Hematopoietic multipotent progenitor cell treated with erythropoietin and hydrocortisone succinate and interleukin-3 and kit ligand, for 8 days (in vitro differentiated cells): ENCODE measurements around the gene ATP2A2.

Source experiments
- DNase-seq: peaks from one replicate; pipeline ENCODE4 v3.0.0-alpha.2; 2015

Gene ATP2A2

DNA sequence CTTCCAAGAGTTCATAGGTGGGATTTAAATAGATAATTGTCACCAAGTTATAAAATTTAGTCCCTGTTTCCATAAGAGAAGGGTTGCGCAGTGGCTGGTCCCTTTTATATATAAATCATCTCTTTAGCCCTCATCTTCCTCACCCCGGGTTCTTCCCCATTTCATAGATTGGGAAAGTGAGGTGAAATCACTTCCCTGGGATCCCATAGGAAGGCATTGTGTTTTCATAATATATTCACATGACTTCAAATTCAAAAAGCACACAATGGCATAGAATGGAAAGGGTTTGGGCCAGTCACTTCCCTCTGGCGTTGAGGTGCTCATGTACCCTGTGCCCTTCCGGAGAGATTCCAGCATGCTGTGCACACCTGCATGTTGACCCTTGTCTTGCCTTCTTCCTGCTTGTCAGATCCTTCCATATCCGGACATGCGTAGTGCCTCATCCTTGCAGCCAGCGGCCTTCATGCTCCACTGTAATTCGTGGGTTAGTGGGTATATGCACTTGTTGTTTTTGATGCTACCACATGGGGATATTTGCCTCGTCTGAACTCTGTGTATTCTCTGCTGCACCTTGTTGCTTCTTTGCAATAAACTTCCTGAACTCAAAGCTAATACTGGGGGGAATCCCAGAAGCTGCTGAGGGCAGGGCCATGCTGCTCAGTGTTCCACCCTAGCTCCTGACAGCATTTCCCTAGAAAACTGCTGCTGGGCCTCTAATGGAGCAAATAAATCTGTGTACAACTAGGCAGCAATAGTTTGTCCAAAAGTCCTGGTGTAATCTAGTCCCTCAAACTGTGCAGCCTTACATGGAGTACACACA, 62.9 kb downstream of the ATP2A2 start:
- DNase-seq = no peak

DNA sequence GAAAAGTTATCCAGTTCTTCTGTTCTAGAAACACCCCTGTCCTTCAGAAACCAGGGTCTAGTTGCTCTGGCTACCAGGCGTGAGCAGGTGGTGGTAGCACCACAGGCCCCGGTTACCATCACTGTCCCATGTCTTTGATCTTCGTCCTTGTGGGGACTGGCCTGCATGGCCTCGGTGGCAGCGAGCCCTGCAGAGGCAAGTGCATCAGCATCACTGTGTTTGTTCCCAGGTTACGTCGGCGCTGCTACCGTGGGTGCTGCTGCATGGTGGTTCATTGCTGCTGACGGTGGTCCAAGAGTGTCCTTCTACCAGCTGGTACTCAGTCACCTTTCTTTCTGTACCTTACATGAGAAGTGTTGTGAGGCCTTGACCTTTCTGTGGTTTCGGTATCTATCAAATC, 63.6 kb downstream of the ATP2A2 start:
- DNase-seq = no peak

DNA sequence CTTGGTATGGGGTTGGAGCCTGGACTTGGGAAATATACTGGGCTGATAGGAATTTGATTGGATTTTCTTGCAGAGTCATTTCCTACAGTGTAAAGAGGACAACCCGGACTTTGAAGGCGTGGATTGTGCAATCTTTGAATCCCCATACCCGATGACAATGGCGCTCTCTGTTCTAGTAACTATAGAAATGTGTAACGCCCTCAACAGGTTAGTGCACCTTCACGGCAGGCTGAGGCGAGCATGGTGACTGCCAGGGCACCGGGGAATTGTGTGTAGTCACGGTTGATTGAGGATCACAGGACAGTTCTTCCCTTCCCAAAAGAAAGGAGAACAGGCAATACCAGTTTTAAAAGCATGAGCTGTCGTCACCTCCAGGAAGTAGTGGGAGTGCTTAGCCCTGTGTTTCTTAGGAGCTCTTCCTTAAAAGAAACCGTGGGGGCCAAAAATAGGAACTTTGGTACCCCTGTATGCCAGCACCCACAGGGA, 64.2 kb downstream of the ATP2A2 start:
- DNase-seq = no peak

DNA sequence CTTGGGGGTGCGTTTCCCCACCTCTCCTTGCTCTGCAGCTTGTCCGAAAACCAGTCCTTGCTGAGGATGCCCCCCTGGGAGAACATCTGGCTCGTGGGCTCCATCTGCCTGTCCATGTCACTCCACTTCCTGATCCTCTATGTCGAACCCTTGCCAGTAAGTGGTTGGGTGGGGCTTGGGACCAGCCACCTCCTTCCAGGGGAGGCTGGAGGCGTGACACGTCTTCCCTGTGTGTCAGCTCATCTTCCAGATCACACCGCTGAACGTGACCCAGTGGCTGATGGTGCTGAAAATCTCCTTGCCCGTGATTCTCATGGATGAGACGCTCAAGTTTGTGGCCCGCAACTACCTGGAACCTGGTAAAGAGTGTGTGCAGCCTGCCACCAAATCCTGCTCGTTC, 64.9 kb downstream of the ATP2A2 start:
- DNase-seq = no peak

DNA sequence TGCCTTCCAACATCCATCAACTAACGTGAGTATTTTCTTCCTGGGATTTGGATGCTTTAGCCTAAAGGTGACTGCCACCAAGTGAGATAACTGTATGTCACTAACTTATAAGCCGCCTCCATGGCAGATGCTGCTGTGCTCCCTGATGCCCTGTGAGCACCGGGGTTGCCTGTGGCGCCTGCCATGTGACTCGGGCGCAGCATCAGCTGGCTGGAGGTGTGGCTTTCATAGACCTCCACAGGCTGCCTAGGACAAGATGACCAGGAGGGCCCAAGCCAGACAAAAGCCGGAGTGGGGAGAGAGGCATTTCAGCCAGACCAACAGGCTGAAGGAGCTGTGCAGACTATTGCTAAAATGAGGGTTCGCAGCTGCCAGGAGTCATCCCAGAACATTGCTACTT, 66.7 kb downstream of the ATP2A2 start:
- DNase-seq = no peak

DNA sequence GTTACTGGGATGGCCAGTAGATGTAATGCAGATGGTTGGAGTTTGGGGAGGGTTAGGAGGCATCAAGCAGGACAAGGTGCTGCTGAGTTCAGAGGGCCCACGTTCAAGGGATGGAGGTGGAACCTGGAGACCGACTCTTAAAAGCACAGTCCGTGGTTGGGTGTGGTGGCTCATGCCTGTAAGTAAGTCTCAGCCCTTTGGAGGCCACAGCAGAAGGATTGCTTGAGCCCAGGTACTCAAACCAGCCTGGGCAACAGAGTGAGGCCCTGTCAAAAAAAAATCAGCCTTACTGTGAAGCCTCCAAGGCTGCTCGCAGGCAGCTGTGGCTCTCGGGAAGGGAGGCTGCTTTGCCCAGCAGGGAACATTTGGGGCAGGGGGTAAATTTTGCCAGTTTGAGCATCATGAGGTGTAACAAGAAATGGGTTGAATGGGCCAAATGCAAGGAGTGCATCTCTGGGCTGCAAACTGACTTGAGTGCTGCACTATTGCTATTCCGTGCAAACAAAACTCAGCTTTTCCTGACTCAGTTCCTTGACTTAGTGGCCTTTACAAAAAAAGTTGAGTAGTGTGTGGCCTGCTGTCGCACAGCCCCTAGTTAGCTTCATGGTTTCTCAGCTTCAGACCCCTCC, 67.5 kb downstream of the ATP2A2 start:
- DNase-seq = no peak

DNA sequence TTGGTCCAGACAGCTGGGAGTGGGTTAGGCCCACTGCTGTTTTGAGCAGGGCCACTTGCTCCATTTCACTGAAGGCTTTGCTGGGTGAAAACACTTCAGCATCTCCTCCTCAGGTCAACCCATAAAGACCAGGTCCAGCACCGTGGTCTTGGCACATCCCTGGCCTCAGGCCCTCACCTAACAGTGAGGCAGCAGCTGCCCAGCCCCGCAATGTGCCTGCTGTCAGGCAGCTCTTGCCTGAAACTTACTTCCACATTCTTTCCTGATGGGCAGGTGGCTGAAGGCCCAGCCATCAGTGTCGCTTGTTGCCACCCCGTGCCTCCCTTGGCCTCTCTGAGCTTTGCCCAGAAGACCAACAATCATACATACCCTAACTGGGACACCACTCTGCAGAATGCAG, 68.0 kb downstream of the ATP2A2 start:
- no peak for DNase-seq

DNA sequence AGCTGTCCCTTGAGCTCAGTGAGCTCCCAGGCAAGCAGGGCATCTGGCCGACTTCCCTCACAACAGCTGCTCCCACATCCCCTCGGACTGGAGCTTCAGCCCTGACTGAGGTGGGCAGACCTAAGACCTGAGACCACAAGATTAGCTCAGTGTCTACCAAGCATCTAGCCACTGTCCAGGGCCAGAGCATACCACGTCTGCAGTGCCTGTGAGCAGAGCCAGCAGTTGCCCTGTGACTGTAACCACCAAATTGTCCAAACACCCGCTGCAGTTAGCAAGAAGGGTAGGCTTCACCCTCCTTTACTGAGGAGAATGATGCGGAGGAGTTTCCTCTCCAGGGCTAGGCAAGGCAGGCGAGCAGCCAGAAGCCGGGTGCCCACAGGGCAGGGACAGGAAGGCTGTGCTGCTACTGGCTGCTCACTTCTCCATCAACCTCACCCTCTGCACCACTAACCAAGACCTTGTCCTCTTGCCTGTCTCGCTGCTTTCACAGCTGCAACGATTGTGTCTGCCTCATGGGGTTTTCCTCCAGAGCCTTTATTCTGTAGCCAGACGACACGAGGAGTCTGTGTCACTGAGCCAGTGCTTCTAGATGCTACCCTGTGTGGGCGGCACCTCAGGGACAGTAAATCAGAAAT, 68.6 kb downstream of the ATP2A2 start:
- peak; percentile 26 for DNase-seq

DNA sequence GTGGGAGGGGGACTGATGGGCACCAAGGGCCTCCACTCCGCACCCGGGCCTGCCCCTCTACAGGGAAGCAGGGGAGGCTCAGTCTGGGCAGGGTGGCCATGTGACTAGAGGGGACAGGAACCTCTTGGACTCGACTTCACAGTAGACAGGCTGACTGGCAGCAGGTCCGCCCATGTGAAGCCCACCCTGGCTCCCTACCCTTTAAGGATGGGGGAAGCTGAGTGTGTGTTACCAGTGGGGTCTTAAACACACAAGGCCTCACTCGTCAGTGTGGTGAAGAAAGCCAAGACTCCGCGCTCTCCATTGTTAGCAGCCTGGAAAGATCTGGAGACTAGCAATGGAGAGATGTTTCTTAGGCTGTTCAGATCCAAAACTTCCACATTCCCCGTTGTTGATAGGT, 70.1 kb downstream of the ATP2A2 start:
- no peak for DNase-seq

DNA sequence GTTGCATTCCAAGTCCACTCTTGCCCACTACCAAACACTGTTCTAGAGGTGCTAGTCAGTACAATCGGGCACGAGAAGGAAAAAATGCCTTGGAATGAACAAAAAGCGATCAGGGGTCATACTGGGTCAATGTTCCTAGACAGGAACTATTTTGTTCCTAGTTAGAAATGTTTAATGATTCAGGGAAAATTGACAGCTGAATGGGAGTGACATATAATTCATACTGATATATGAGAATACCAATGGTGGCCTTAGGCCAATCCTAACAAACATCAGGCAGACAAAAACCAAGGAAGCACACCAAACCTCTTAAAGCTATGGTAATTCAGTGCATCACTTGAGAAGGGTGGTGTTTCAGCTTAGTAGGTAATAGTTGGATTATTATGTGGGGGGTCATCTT, 71.4 kb downstream of the ATP2A2 start:
- DNase-seq = no peak

DNA sequence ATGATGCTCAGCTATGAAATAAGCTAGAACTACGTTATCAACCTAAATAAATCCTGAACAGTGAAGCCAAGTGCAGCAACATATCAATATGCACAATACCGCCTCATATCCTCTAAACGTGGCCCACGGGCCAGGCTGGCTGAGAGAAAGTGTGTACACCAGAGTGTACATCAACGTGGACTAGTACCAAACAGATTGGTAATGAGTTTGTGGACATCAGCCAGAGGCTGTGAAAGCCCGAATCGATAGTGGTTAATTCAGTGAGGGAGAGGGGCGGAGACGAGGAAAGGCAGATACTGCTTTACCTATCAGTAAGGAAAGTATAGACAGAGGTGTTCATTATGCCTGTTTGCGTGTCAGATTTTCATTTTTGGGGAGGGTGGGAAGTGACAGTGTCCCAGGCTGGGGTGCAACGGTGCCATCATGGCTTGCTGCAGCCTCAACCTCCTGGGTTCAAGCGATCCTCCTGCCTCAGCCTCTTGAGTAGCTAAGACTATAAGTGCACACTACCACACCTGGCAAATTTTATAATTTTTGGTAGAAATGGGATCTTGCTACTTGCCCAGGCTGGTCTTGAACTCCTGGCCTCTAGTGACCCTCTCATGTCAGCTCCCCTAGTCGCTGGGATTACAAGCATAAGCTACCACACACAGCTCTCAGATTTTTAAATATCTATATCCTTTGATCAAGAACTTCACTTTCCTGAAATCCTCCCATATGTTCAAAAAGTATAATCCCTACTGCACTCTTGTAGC, 72.3 kb downstream of the ATP2A2 start:
- no peak for DNase-seq

DNA sequence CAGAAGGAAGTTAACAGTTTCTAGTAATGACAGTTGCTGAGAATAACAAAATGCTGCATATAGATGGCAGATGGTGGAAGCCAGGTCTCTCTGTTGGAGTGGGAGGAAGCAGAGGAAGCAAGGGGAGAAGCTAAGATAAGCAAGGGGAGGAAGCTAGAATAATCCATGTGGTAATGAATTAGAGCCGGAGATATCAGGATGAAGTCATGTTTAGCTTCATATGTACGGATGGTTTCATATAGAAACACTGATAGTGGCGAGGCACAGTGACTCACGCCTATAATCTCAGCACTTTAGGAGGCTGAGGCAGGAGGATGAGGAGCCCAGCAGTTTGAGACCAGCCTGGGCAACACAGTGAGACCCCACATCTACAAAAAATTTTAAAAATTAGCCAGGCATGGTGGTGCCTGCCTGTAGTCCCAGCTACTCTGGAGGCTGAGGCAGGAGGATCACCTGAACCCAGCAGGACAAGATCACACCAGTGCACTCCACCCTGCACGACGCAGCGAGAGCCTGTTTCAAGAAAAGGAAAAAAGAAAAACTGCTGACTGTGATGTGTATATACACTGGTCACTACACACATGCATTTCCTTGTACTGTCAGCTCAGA, 73.2 kb downstream of the ATP2A2 start:
- DNase-seq = peak; percentile 86

DNA sequence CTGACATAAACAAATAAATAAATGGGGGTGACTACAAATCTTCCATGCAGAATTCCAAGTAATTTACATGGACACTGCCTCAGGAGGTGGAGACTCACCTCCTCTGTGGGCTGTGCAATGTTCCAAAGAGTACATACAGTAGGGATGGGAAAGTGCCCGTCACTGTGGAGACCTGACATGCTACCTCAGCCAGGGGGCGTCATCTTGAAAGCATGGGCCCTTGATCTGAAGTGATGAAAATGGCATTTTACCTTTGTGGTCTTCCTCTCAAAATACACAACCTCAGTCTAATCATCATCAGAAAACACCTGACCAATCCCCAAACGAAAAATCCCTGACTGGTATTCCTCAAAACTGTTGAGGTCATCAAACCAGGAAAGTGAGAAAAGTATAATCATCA, 74.0 kb downstream of the ATP2A2 start:
- peak; percentile 45 for DNase-seq

DNA sequence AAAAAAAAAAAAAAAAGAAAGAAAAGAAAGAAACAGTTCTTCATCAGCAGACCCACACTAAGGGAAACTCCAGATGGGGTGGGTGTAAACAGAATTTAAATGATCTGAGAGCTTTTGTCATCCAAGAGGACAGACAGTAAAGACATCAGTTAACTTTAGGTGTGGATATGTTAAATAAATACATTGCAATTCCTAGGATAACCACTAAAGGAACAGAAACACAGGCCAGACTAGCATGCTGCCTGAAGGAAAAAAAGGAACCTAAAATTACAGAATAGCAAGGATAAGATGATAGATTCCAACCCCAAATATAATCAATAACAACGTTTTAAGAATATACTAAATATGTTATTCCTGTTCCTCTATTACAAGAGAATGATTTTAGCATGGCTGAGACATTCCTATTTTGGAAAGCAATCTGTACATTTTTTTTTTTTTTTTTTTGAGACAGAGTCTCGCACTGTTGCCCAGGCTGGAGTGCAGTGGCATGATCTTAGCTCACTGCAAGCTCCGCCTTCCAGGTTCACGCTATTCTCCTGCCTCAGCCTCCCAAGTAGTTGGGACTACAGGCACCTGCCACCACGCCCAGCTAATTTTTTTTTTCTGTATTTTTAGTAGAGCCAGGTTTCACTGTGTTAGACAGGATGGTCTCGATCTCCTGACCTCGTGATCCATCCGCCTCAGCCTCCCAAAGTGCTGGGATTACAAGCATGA, 77.5 kb downstream of the ATP2A2 start:
- peak; percentile 19 for DNase-seq

DNA sequence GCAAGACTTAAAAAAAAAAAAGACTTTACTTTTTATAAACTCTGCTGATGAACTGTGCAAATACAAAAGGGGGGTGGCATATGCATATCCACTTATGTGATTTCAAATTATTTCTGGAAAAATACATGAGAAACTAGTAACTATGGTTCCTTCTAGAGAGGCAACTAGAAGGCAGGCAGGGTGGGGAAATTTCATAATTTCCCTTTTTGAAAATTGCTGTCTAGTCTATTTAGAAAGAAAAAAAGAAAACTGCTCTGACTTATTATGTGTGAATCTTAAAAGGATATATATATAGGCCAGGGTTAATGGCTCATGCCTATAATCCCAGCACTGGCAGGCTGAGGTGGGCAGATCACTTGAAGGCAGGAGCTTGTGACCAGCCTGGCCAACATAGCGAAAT, 80.2 kb downstream of the ATP2A2 start:
- DNase-seq = no peak

DNA sequence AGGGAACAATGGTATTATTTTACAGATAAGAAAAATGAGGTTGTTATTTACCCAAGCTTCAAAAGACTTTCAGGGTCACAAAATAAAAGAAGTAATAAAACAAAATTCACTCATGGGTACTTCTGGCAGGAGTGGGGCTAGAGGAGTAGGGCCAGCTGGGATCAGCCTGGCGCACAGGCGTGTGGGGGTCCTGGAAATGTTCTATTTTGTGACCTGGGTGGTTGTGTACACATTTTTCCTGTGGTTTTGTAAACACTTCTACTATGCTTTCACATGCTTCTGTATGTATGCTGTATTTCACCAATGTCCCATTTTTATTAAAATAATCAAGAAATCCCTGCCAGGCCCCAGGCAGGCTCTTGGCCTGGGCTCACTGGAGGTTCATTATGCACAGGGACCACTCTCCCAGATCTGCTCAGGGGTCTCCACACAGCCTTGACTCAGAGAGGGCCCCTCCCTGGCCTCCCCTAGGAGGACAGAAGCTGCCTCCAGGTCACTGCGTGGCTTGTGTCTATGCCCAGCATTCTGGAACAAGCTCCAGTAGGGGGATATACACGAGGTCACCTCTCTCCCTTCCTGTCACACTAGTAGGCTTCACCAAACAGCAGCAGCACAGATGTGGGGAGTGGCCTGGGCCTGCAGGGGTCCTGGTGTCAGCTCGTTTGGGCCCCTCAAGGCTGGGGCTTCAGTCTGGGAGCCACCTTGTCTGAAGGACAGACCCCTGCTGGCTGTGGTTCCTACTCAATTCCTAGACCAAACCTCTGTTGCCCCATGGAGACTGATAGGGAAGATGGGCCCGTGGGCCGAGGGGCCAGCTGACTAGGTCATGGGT, 84.7 kb downstream of the ATP2A2 start:
- DNase-seq = no peak

DNA sequence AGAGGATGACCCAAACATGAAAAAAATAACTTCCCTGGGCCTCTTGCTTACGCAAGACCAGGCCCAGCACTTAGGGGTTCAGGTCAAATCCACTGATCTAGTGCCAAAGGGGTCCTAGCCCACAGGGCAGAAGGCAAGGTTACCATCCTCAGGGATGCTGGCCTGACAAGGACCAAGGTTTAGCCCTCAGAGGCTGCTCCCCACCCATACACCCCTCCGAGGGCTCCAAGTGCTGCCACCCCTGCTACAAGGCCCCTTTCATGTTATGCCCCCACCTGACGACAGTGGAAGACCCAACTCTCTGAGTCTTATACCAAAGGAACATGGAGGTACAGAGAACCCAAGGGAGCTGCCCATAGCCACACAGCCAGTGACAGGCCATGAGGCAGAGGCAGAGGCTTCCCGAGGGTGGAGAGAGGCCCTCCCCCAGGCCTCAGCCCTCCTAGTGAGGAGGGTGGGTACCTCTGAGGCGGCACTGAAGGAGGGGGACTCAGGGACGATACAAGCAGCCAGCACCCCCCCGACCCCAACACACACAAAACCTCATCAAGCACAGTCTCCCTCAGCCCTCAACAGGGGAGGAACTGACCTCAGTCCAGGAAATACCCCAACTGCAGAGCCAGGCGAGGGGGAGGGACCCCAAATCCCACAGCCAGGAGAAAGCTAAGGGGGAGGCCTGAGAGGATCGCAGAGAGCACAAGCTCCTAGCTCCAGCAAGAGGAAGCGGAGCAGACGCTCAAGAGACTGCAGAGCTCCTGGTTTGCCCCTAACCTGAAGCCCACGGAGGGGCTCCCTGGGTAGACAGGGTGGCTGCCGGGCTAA, 85.5 kb downstream of the ATP2A2 start:
- DNase-seq = no peak

DNA sequence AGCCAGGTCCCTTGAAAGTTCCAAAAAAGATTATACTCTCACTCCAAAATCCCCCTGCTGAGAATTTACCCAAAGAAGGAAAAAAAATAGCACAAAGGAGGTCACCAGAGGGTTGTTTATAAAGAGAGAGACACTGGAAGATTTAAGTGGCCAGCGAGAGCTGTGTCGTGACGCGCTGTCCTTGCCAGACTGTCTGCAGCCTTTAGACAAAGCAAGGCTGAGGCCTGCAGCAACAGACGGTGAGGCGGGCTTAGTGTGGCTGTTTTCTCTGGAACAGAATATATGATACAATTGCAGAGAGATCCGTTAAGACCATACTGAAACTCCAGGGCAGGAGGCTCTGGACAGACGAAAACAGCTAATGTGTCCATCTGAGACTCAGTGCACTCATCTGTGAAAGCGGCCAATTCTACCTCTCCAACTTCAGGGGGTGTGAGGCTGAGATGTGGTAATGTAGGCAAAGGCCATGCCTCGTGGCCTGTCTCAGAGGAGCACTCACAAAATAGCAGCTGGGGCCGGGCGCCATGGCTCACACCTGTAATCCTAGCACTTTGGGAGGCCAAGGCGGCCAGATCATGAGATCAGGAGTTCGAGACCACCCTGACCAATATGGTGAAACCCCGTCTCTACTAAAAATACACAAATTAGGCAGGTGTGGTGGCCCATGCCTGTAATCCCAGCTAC, 86.3 kb downstream of the ATP2A2 start:
- DNase-seq = no peak

DNA sequence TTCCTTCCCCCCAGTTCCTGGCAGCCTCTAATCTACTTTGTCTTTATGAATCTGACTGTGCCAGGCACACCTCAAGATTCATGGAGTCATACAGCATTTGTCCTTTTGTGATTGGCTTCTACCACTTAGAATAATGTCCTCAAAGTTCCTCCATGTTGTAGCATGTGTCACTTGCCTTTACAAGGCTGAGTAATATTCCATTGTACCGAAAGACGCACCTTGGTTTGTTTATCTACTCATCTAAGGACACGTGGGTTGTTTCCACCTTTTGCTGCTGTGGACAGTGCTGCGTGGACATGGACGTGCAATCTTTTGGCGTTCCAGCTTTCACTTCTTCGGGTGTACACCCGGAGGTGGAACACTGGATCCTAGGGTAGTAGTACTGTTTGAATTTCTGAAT, 88.9 kb downstream of the ATP2A2 start:
- DNase-seq = no peak

DNA sequence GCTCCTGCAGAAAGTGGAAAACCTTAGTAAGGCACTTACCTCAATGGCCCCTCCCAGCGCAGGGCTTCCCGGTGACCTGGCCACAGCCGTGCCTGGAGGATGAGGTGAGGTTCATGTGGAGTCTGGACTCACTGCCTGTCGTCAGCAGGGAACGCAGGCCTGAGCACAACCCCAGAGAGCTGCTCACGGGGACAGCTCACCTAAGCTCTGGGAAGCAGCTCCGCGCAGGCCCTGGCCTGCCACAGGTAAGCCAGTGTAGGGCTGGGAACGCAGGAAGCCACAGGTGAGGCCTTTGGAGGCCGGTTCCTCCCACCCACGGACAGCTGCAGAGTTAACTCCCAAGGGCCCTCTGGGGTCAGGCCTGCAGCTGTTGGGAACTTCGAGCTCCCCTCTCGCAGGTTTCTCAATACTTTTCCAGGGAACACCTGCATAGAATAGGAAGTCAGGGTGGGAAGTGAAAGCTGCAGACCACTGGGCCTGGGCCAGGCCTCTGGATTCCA, 89.7 kb downstream of the ATP2A2 start:
- no peak for DNase-seq
